Effector memory CD4-positive, alpha-beta T cell (primary cell): ENCODE results near the gene WDR82.

ENCODE experiments used
- DNase-seq, 3 donors: peaks; one replicate each; pipeline ENCODE4 v3.0.0-alpha.2; 2020
- H3K27ac ChIP-seq: 2 replicates; pipeline ENCODE4 v1.7.0; 2013; ENCODE audit warnings: mild to moderate bottlenecking, low read length, moderate library complexity; ENCODE audit not compliant: insufficient read depth, poor library complexity, severe bottlenecking
- H3K27me3 ChIP-seq: replicated peaks from 2 replicates; pipeline ENCODE4 v1.7.0; 2013; ENCODE audit warnings: mild to moderate bottlenecking, low read length; ENCODE audit not compliant: insufficient read depth, control insufficient read depth, poor library complexity, severe bottlenecking
- H3K36me3 ChIP-seq: 2 replicates; pipeline ENCODE4 v1.7.0; 2013; ENCODE audit warnings: mild to moderate bottlenecking, low read length, moderate library complexity; ENCODE audit not compliant: control insufficient read depth, insufficient read depth
- H3K4me1 ChIP-seq: 2 replicates; pipeline ENCODE4 v1.7.0; 2013; ENCODE audit warnings: low read length, mild to moderate bottlenecking; ENCODE audit not compliant: control insufficient read depth, insufficient read depth, poor library complexity, severe bottlenecking
- H3K4me3 ChIP-seq: 2 replicates; pipeline ENCODE4 v1.7.0; 2013; ENCODE audit warnings: low read length, low read depth, mild to moderate bottlenecking; ENCODE audit not compliant: insufficient read depth, poor library complexity, severe bottlenecking
- H3K9me3 ChIP-seq: 2 replicates; pipeline ENCODE4 v1.7.0; 2013; ENCODE audit warnings: mild to moderate bottlenecking, low read length, moderate library complexity; ENCODE audit not compliant: control insufficient read depth

The WDR82 gene

GRCh38 chr3:52231502-52232278 lies 46.8 kb downstream of the WDR82 start:
- Histone ChIP-seq H3K4me1 (peaks cover 28% of the 10 kb centered on the region), H3K27ac (peak overlapping the region; percentile 5), H3K27me3 (no peaks in the 10 kb centered on the region), H3K9me3 (no peaks in the 10 kb centered on the region), H3K36me3 (peaks cover 54% of the 10 kb centered on the region), H3K4me3 (no peak overlapping the region)
- DNase-seq = peak; percentile 71 to 85 (median 83)

GRCh38 chr3:52230889-52231499 lies 47.5 kb downstream of the WDR82 start:
- DNase-seq = no peak

GRCh38 chr3:52230461-52230860 lies 48.0 kb downstream of the WDR82 start:
- Histone ChIP-seq H3K4me1 (peaks cover 31% of the 10 kb centered on the region), H3K36me3 (peaks cover 54% of the 10 kb centered on the region), H3K4me3 (no peak overlapping the region), H3K27ac (no peak overlapping the region), H3K9me3 (no peaks in the 10 kb centered on the region), H3K27me3 (no peaks in the 10 kb centered on the region)
- no peak for DNase-seq

More at GRCh38 chr3:52230889-52231499, 47.5 kb downstream of the WDR82 start:
- peaks cover 30% of the 10 kb centered on the region for H3K4me1 ChIP-seq
- H3K9me3 ChIP-seq = no peaks in the 10 kb centered on the region
- no peak overlapping the region for H3K27ac ChIP-seq
- no peak overlapping the region for H3K4me3 ChIP-seq
- H3K27me3 ChIP-seq = no peaks in the 10 kb centered on the region
- H3K36me3 ChIP-seq = peaks cover 54% of the 10 kb centered on the region

- DNase-seq = no peak
- Histone ChIP-seq H3K4me3 (no peak overlapping the region), H3K4me1 (peaks cover 33% of the 10 kb centered on the region), H3K36me3 (peaks cover 49% of the 10 kb centered on the region), H3K27ac (no peak overlapping the region), H3K9me3 (no peaks in the 10 kb centered on the region), H3K27me3 (no peaks in the 10 kb centered on the region)
These were observed 48.8 kb downstream of the WDR82 start for GRCh38 chr3:52229656-52230055.

GRCh38 chr3:52228751-52229291 lies 49.6 kb downstream of the WDR82 start:
- peaks cover 41% of the 10 kb centered on the region for H3K4me1 ChIP-seq
- H3K27ac ChIP-seq = no peak overlapping the region
- no peaks in the 10 kb centered on the region for H3K27me3 ChIP-seq
- no peak overlapping the region for H3K4me3 ChIP-seq
- no peaks in the 10 kb centered on the region for H3K9me3 ChIP-seq
- H3K36me3 ChIP-seq = peaks cover 41% of the 10 kb centered on the region
- DNase-seq = no peak

- H3K27ac ChIP-seq = no peak overlapping the region
- H3K4me1 ChIP-seq = peaks cover 46% of the 10 kb centered on the region
- H3K36me3 ChIP-seq = peaks cover 40% of the 10 kb centered on the region
- no peak for DNase-seq
- H3K4me3 ChIP-seq = no peak overlapping the region
- H3K27me3 ChIP-seq = no peaks in the 10 kb centered on the region
- no peaks in the 10 kb centered on the region for H3K9me3 ChIP-seq
These were observed 50.2 kb downstream of the WDR82 start for GRCh38 chr3:52228266-52228665.

- no peak overlapping the region for H3K27ac ChIP-seq
- no peak for DNase-seq
- H3K4me1 ChIP-seq = peaks cover 45% of the 10 kb centered on the region
- no peaks in the 10 kb centered on the region for H3K9me3 ChIP-seq
- H3K4me3 ChIP-seq = no peak overlapping the region
- H3K36me3 ChIP-seq = peaks cover 40% of the 10 kb centered on the region
- no peaks in the 10 kb centered on the region for H3K27me3 ChIP-seq
These were observed 50.7 kb downstream of the WDR82 start for GRCh38 chr3:52227766-52228165.

GRCh38 chr3:52227117-52227516 lies 51.3 kb downstream of the WDR82 start:
- Histone ChIP-seq H3K9me3 (no peaks in the 10 kb centered on the region), H3K4me1 (peaks cover 51% of the 10 kb centered on the region), H3K36me3 (peaks cover 40% of the 10 kb centered on the region), H3K4me3 (no peak overlapping the region), H3K27me3 (no peaks in the 10 kb centered on the region), H3K27ac (peak overlapping the region; percentile 18)
- DNase-seq = no peak

- peak overlapping the region; percentile 37 for H3K27ac ChIP-seq
- H3K4me3 ChIP-seq = no peak overlapping the region
- peaks cover 51% of the 10 kb centered on the region for H3K4me1 ChIP-seq
- H3K27me3 ChIP-seq = no peaks in the 10 kb centered on the region
- no peak for DNase-seq
- H3K36me3 ChIP-seq = peaks cover 39% of the 10 kb centered on the region
- H3K9me3 ChIP-seq = no peaks in the 10 kb centered on the region
These were observed 52.1 kb downstream of the WDR82 start for GRCh38 chr3:52226229-52226817.
